AG09319 (cell line): ENCODE data around the gene PIP4K2A.
"Not testable (repeated sequence)": the region's sequence is repeated elsewhere in the genome, so short reads cannot be mapped to it uniquely, and the experiment has no call there.

Experiments used
- DNase-seq: peaks from one replicate; pipeline ENCODE4 v3.0.0-alpha.2; 2010; ENCODE audit warnings: low read depth; ENCODE audit errors: extremely low read depth
- TF ChIP-seq, protein P1 (sequence below): IDR thresholded peaks from 2 replicates; pipeline ENCODE4 v1.5.1; 2011; ENCODE audit warnings: low read depth, mild to moderate bottlenecking, inconsistent platforms, low read length, moderate library complexity

Gene PIP4K2A

DNA sequence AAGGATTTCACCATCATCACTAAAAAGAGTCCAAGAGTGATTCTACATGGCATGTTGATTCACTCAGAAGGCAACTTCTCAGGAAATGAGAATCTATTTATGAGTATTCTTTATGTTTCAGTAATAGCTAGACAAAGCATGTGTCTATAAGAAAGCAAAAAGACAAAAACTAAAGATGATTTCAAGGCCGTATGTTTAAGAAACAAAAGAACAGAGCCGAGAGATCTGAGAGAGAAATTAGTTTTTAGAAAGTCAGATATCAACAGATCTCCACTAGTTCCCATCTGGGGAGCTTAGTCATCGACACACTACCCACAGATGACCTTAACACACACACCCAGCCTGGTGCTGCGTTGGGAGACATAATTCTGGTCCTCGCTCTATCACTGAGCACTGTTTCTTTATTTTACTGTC, 21.0 kb downstream of the PIP4K2A start:
- TF ChIP-seq, protein P1, sequence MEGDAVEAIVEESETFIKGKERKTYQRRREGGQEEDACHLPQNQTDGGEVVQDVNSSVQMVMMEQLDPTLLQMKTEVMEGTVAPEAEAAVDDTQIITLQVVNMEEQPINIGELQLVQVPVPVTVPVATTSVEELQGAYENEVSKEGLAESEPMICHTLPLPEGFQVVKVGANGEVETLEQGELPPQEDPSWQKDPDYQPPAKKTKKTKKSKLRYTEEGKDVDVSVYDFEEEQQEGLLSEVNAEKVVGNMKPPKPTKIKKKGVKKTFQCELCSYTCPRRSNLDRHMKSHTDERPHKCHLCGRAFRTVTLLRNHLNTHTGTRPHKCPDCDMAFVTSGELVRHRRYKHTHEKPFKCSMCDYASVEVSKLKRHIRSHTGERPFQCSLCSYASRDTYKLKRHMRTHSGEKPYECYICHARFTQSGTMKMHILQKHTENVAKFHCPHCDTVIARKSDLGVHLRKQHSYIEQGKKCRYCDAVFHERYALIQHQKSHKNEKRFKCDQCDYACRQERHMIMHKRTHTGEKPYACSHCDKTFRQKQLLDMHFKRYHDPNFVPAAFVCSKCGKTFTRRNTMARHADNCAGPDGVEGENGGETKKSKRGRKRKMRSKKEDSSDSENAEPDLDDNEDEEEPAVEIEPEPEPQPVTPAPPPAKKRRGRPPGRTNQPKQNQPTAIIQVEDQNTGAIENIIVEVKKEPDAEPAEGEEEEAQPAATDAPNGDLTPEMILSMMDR, result no peak
- DNase-seq, result no peak

DNA sequence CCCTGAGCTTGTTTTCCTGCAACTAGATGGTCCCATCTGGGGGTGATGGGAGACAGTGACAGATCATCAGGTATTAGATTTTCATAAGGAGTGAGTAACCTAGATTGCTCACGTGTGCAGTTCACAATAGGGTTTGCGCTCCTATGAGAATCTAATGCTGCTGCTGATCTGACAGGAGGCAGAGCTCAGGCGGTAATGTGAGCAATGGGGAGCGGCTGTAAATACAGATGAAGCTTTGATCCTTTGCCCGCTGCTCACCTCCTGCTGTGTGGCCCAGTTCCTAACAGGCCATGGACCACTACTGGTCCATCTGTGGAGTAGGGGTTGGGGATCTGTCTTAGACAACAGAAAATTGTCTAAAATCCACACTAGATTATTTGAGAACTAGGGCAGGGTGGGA, 22.3 kb downstream of the PIP4K2A start:
- DNase-seq, result not testable (repeated sequence)

DNA sequence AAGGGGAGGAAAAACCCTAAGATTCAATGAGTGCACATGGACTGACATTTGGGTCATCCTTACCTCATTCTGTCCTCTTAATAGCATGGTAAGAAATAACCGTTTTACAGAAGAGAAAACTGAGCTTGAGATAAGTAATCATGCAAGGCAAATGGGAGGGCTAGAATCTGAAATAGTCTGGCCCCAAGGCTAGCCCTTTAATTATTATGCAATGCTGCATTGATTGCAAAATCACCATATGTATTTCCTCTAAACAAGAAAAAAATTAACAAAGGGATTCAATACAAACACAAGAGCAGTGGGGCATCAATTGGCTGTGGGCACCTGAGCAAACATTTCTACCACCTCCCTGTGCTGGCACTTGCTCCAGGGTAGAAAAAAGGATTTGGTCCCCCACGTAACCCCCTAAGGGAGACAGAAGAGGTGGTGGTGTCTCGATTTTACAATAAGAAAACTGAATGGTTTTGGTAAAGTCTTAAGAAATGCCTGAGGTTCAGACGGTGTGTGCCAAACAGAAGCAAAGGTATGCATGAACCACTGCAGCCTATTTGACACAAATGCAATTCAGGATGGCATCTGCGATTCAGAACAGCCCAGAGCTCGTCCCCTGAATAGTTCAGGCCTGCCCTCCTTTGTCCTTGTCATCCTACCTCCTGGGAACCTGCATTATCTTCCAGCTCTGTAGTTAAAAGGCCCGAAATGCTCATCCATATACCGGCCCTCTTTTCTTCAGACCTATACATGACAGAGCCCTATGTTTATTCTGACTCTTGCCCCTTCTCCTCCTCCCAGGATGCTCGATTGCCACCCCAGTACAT, 23.6 kb downstream of the PIP4K2A start:
- no peak for DNase-seq

DNA sequence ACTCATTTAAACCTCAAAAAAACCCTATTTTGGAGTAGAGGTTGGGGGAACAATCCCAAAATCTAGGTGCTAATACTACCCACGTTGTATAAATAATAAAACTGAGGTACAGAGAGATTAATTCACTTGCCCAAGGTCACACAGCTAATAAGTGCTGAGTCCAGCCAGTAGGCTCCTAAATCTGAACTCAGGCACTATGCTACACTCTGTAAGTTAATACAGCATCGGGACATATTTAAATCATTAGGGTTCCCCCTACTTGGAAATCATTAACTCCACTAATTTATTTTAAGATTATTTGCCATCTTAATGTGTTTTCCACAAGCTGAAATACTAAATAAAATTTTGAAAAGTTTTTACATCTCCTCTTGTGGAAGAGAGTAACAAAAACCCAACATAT, 24.2 kb downstream of the PIP4K2A start:
- TF ChIP-seq, protein P1, result no peak

More for the DNA sequence above, 23.6 kb downstream of the PIP4K2A start:
- TF ChIP-seq, protein P1, result no peak

DNA sequence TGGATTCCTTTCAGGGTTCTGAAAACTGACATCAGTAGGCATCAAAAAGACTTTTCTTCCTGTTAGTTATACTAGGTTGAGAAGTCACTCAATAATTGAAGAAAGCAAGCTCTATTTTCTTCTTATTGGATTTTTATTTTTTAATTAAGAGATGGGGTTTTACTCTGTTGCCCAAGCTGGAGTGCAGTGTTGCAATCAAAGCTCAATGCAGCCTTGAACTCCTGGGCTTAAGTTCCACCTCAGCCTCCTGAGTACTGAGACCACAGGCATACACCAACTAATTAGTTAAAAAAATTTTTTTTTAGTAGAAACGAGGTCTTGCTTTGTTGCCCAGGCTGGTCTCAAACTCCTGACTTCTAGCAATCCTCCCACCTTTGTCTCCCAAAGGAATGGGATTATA, 28.0 kb downstream of the PIP4K2A start:
- no peak for DNase-seq
- TF ChIP-seq, protein P1, result no peak

More for the DNA sequence above, 24.2 kb downstream of the PIP4K2A start:
- DNase-seq, result no peak

DNA sequence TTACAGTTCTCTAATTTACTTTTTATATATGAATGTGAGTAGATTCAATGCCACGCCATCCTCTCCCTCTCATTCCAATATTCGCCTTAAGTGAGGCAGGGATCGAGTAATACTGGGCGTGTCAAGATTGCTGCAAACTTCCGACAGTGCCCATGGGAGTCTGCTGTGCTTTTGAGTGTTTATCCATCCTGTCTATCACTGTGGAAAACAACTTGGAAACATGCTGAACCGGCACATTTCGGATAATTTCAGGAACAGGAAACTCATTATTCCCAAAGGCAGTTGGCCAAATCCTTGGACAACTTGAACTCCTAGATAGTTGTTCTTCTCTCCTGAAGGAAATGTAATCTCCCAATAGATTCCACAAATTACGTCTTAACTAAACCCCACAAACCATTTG, 28.5 kb downstream of the PIP4K2A start:
- no peak for DNase-seq
- TF ChIP-seq, protein P1, result no peak

DNA sequence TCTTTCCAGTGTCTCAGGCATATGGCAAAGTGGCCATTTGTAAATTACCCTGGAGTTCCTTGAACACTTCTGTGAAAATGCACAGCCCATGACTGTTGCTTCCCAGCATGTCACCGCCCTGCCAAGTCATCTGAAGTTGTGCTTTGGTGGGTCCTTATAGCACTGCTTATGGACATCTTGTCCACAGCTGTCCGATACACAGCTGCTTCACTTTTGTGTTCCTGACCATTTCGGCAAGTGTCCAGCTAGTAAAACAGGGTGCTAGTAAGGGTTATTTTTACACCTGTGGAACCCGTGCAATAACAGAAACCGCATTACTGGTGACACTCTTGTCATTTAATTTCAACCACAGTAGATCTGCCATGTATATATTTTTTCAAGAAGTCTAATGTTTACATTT, 29.7 kb downstream of the PIP4K2A start:
- DNase-seq, result no peak
- TF ChIP-seq, protein P1, result no peak

DNA sequence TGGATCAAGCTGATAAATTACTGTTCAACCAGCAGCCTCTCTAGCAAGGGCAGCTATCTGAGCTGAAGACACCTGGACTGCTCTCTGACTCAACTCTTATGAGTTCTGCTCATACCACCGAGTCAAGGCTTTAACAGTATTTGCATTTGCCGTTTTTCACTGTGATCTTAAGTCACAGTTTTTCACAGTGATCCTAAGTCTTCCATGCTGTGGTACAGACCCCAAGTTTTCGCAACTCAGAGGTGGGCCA, 31.3 kb downstream of the PIP4K2A start:
- TF ChIP-seq, protein P1, result no peak
- DNase-seq, result no peak
